ENCODE measurements around the gene SERINC2. TPM values are rescaled to one million over a fixed set of nuclear protein-coding genes. Genes with fewer than 3 reads are reported as not detected.

The SERINC2 gene
- total RNA-seq, 2 experiments from 2014 or later, result 0.29 to 0.34 TPM

GRCh38 chr1:31441558-31441957 lies 28.5 kb downstream of the SERINC2 start:
- Mint-ChIP-seq H3K9me3 (peaks cover 13% of the 10 kb centered on the region), H3K4me3 (no peak overlapping the region), H3K27ac (no peak overlapping the region), H3K27me3 (no peaks in the 10 kb centered on the region), H3K36me3 (no peaks in the 10 kb centered on the region), H3K4me1 (ENCODE audit: low read depth) (no peaks in the 10 kb centered on the region)
- DNase-seq, result no peak
- intact Hi-C loops (cut with micrococcal nuclease), result no loop called here
- ChIA-PET CTCF (no interaction called here), POLR2A (no interaction called here)

GRCh38 chr1:31441970-31442647 lies 29.1 kb downstream of the SERINC2 start:
- Mint-ChIP-seq H3K9me3 (peaks cover 13% of the 10 kb centered on the region), H3K27ac (no peak overlapping the region), H3K36me3 (no peaks in the 10 kb centered on the region), H3K4me1 (ENCODE audit: low read depth) (no peaks in the 10 kb centered on the region), H3K4me3 (no peak overlapping the region), H3K27me3 (no peaks in the 10 kb centered on the region)
- ChIA-PET POLR2A (interaction anchor here (0.5 kb wide), 1 partner anchor 284 kb away, joined by 3 read pairs; no protein-coding TSS in a partner anchor), CTCF (no interaction called here)
- DNase-seq, result no peak
- intact Hi-C loops (cut with micrococcal nuclease), result no loop called here

- H3K27me3 Mint-ChIP-seq, result peaks cover 2% of the 10 kb centered on the region
- no peak overlapping the region for H3K4me3 Mint-ChIP-seq
- intact Hi-C loops (cut with micrococcal nuclease), result no loop called here
- ChIA-PET CTCF (interaction anchor here (0.6 kb wide), 1 partner anchor 682 kb away, joined by 3 read pairs; no protein-coding TSS in a partner anchor), POLR2A (interaction anchor here (0.5 kb wide), 1 partner anchor 284 kb away, joined by 3 read pairs; no protein-coding TSS in a partner anchor)
- peaks cover 13% of the 10 kb centered on the region for H3K9me3 Mint-ChIP-seq
- no peaks in the 10 kb centered on the region for H3K4me1 Mint-ChIP-seq (ENCODE audit: low read depth)
- no peak overlapping the region for H3K27ac Mint-ChIP-seq
- no peaks in the 10 kb centered on the region for H3K36me3 Mint-ChIP-seq
- DNase-seq, result no peak
Observed at GRCh38 chr1:31442648-31442994, 29.6 kb downstream of the SERINC2 start.

GRCh38 chr1:31443673-31444072 lies 30.7 kb downstream of the SERINC2 start:
- CTCF ChIA-PET, result no interaction called here
- POLR2A ChIA-PET, result no interaction called here
- no peak overlapping the region for H3K27ac Mint-ChIP-seq
- H3K4me1 Mint-ChIP-seq (ENCODE audit: low read depth), result no peaks in the 10 kb centered on the region
- H3K4me3 Mint-ChIP-seq, result no peak overlapping the region
- peaks cover 13% of the 10 kb centered on the region for H3K9me3 Mint-ChIP-seq
- intact Hi-C loops (cut with micrococcal nuclease), result no loop called here
- peaks cover 9% of the 10 kb centered on the region for H3K27me3 Mint-ChIP-seq
- H3K36me3 Mint-ChIP-seq, result no peaks in the 10 kb centered on the region
- no peak for DNase-seq

GRCh38 chr1:31444725-31445448 lies 31.9 kb downstream of the SERINC2 start:
- CTCF ChIA-PET, result no interaction called here
- POLR2A ChIA-PET, result no interaction called here
- no peaks in the 10 kb centered on the region for H3K4me1 Mint-ChIP-seq (ENCODE audit: low read depth)
- H3K27me3 Mint-ChIP-seq, result peaks cover 11% of the 10 kb centered on the region
- H3K4me3 Mint-ChIP-seq, result no peak overlapping the region
- intact Hi-C loops (cut with micrococcal nuclease), result no loop called here
- no peaks in the 10 kb centered on the region for H3K36me3 Mint-ChIP-seq
- H3K27ac Mint-ChIP-seq, result no peak overlapping the region
- peaks cover 13% of the 10 kb centered on the region for H3K9me3 Mint-ChIP-seq
- no peak for DNase-seq

- ChIA-PET CTCF (no interaction called here), POLR2A (no interaction called here)
- DNase-seq, result no peak
- H3K27ac Mint-ChIP-seq, result no peak overlapping the region
- no peaks in the 10 kb centered on the region for H3K36me3 Mint-ChIP-seq
- intact Hi-C loops (cut with micrococcal nuclease), result no loop called here
- H3K27me3 Mint-ChIP-seq, result peaks cover 16% of the 10 kb centered on the region
- peaks cover 18% of the 10 kb centered on the region for H3K9me3 Mint-ChIP-seq
- H3K4me1 Mint-ChIP-seq (ENCODE audit: low read depth), result no peaks in the 10 kb centered on the region
- no peak overlapping the region for H3K4me3 Mint-ChIP-seq
Observed at GRCh38 chr1:31445951-31446350, 32.9 kb downstream of the SERINC2 start.

GRCh38 chr1:31447210-31447609 lies 34.2 kb downstream of the SERINC2 start:
- intact Hi-C loops (cut with micrococcal nuclease), result no loop called here
- ChIA-PET CTCF (no interaction called here), POLR2A (no interaction called here)
- Mint-ChIP-seq H3K4me3 (no peak overlapping the region), H3K4me1 (ENCODE audit: low read depth) (no peaks in the 10 kb centered on the region), H3K36me3 (no peaks in the 10 kb centered on the region), H3K27me3 (peaks cover 20% of the 10 kb centered on the region), H3K27ac (no peak overlapping the region), H3K9me3 (peaks cover 25% of the 10 kb centered on the region)
- no peak for DNase-seq

- peaks cover 42% of the 10 kb centered on the region for H3K9me3 Mint-ChIP-seq
- no peak overlapping the region for H3K4me3 Mint-ChIP-seq
- ChIA-PET CTCF (interaction anchor here (1.2 kb wide), 1 partner anchor 96 kb away, joined by 3 read pairs; no protein-coding TSS in a partner anchor), POLR2A (no interaction called here)
- no peak for DNase-seq
- intact Hi-C loops (cut with micrococcal nuclease), result no loop called here
- peaks cover 31% of the 10 kb centered on the region for H3K27me3 Mint-ChIP-seq
- H3K36me3 Mint-ChIP-seq, result peaks cover 12% of the 10 kb centered on the region
- no peaks in the 10 kb centered on the region for H3K4me1 Mint-ChIP-seq (ENCODE audit: low read depth)
- H3K27ac Mint-ChIP-seq, result no peak overlapping the region
Observed at GRCh38 chr1:31453384-31454079, 40.5 kb downstream of the SERINC2 start.

- POLR2A ChIA-PET, result no interaction called here
- no peak for DNase-seq
- intact Hi-C loops (cut with micrococcal nuclease), result no loop called here
- Mint-ChIP-seq H3K4me1 (ENCODE audit: low read depth) (no peaks in the 10 kb centered on the region), H3K27me3 (peaks cover 35% of the 10 kb centered on the region), H3K4me3 (no peak overlapping the region), H3K27ac (no peak overlapping the region), H3K9me3 (peaks cover 35% of the 10 kb centered on the region), H3K36me3 (peaks cover 8% of the 10 kb centered on the region)
- CTCF ChIA-PET, result interaction anchor here (0.6 kb wide), 1 partner anchor 132 kb away, joined by 3 read pairs; no protein-coding TSS in a partner anchor
Observed at GRCh38 chr1:31458287-31458896, 45.4 kb downstream of the SERINC2 start.

GRCh38 chr1:31460027-31460426 lies 47.0 kb downstream of the SERINC2 start:
- CTCF ChIA-PET, result interaction anchor here (0.7 kb wide), 1 partner anchor 338 kb away, joined by 3 read pairs; no protein-coding TSS in a partner anchor
- Mint-ChIP-seq H3K4me3 (no peak overlapping the region), H3K27me3 (peaks cover 38% of the 10 kb centered on the region), H3K9me3 (peaks cover 31% of the 10 kb centered on the region), H3K4me1 (ENCODE audit: low read depth) (no peaks in the 10 kb centered on the region), H3K36me3 (peaks cover 4% of the 10 kb centered on the region), H3K27ac (no peak overlapping the region)
- POLR2A ChIA-PET, result no interaction called here
- DNase-seq, result no peak
- intact Hi-C loops (cut with micrococcal nuclease), result loop anchor here (10.0 kb wide), 1 partner anchor 85 kb away; no protein-coding TSS in a partner anchor

- Mint-ChIP-seq H3K9me3 (peaks cover 17% of the 10 kb centered on the region), H3K4me1 (ENCODE audit: low read depth) (no peaks in the 10 kb centered on the region), H3K27me3 (peaks cover 30% of the 10 kb centered on the region), H3K4me3 (no peak overlapping the region), H3K27ac (no peak overlapping the region), H3K36me3 (no peaks in the 10 kb centered on the region)
- ChIA-PET CTCF (no interaction called here), POLR2A (no interaction called here)
- DNase-seq, result no peak
- intact Hi-C loops (cut with micrococcal nuclease), result loop anchor here (10.0 kb wide), 1 partner anchor 78 kb away; no protein-coding TSS in a partner anchor
Observed at GRCh38 chr1:31467005-31467674, 54.1 kb downstream of the SERINC2 start.
